Measurements from ENCODE around the gene PTPRK.
"Not testable (repeated sequence)": the region's sequence is repeated elsewhere in the genome, so short reads cannot be mapped to it uniquely, and the experiment has no call there.

GRCh38 chr6:127926441-127926840 lies 594.0 kb downstream of the PTPRK start:
- not testable (repeated sequence) for TF ChIP-seq YY1 (IDR thresholded peaks at IDR 0.05); CTCF (IDR thresholded peaks at IDR 0.05; ENCODE audit: low read depth, low read length, missing input control); RAD21 (IDR thresholded peaks at IDR 0.05); TAF1 (conservative IDR thresholded peaks at IDR 0.05); GABPA (IDR thresholded peaks at IDR 0.05 in 1 of 2, conservative IDR thresholded peaks at IDR 0.05 in 1 of 2); ZBTB33 (IDR thresholded peaks at IDR 0.05)
- TF ChIP-seq, protein P1, sequence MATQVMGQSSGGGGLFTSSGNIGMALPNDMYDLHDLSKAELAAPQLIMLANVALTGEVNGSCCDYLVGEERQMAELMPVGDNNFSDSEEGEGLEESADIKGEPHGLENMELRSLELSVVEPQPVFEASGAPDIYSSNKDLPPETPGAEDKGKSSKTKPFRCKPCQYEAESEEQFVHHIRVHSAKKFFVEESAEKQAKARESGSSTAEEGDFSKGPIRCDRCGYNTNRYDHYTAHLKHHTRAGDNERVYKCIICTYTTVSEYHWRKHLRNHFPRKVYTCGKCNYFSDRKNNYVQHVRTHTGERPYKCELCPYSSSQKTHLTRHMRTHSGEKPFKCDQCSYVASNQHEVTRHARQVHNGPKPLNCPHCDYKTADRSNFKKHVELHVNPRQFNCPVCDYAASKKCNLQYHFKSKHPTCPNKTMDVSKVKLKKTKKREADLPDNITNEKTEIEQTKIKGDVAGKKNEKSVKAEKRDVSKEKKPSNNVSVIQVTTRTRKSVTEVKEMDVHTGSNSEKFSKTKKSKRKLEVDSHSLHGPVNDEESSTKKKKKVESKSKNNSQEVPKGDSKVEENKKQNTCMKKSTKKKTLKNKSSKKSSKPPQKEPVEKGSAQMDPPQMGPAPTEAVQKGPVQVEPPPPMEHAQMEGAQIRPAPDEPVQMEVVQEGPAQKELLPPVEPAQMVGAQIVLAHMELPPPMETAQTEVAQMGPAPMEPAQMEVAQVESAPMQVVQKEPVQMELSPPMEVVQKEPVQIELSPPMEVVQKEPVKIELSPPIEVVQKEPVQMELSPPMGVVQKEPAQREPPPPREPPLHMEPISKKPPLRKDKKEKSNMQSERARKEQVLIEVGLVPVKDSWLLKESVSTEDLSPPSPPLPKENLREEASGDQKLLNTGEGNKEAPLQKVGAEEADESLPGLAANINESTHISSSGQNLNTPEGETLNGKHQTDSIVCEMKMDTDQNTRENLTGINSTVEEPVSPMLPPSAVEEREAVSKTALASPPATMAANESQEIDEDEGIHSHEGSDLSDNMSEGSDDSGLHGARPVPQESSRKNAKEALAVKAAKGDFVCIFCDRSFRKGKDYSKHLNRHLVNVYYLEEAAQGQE (IDR thresholded peaks at IDR 0.05) = not testable (repeated sequence)

All from liver (tissue), 3 donors.